ENCODE data around the gene WASF3. TPM values are rescaled to one million over a fixed set of nuclear protein-coding genes. Genes with fewer than 3 reads are reported as not detected.

The WASF3 gene
- total and polyA plus RNA-seq, 10 of the 15 experiments (the other 5 are each of a cell fraction or from before 2014, with no cell fraction given), result under 0.01 to 0.10 (median 0.01) TPM; not detected in 7

DNA sequence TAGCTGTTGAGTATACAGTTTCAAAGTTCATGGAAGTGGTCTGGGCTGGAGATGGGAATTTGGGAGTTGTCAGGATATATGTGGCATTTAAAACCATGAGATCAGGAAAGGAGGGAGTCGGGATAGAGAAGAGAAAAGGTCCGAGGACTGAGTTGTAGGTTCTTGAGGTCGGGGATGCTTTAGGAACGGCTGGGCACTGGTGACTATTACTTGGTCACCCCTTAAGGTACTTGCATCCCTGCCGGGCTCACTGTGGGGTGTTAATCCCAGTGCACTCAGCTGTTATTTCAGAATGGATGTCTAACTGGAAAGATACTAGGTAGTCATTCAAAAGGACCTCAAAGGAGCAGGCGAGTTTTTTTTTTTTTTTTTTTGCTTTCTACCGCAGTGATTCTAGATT lies 34.2 kb downstream of the WASF3 start:
- Histone ChIP-seq H2AFZ (ENCODE audit: control insufficient read depth, low read depth, low read length) (no peak overlapping the region), H3K79me2 (ENCODE audit: control insufficient read depth, insufficient read depth, low read length) (no peaks in the 10 kb centered on the region), H3K9me3 (replicated peaks; ENCODE audit: control insufficient read depth, insufficient read depth, low read length) (no peaks in the 10 kb centered on the region), H3K36me3 (ENCODE audit: control insufficient read depth in 2 of 2, insufficient read depth in 2 of 2, low read length in 1 of 2) (no peaks in the 10 kb centered on the region), H3K27me3 (replicated peaks in 1 of 2; ENCODE audit: control insufficient read depth in 2 of 2, insufficient read depth in 2 of 2, low read length in 1 of 2) (peaks cover 0 to 3% of the 10 kb centered on the region in 2 experiments; a peak in 1 of 4 replicates), H3K4me3 (no peak overlapping the region), H3K4me1 (ENCODE audit: control insufficient read depth, insufficient read depth, low read length) (no peaks in the 10 kb centered on the region), H4K20me1 (ENCODE audit: control insufficient read depth, insufficient read depth) (no peaks in the 10 kb centered on the region), H3K27ac (ENCODE audit: control insufficient read depth, insufficient read depth) (no peak overlapping the region), H3K4me2 (ENCODE audit: control insufficient read depth, insufficient read depth) (no peak overlapping the region), H3K9ac (ENCODE audit: control insufficient read depth, insufficient read depth, low read length) (no peak overlapping the region)
- intact Hi-C loops (cut with micrococcal nuclease; ENCODE audit: unreplicated experiment), result no loop called here
- ChIA-PET SMC1A (ENCODE audit: uncharacterized antibody, unreplicated experiment) (no interaction called here), RAD21 (ENCODE audit: unreplicated experiment) (no interaction called here), POLR2A (interaction anchor here (0.6 kb wide), 1 partner anchor 527 kb away, joined by 3 read pairs; no protein-coding TSS in a partner anchor), CTCF (no interaction called here)
- 12% methylated on average over 7 of the region's 7 CpGs for WGBS (ENCODE audit: insufficient coverage, insufficient replicate concordance, low lambda C conversion rate, missing lambda C conversion rate)
- ATAC-seq (no peak), DNase-seq (ENCODE audit: low read depth, low spot score) (no peak), FAIRE-seq (no peak)
- TF ChIP-seq, protein P1, sequence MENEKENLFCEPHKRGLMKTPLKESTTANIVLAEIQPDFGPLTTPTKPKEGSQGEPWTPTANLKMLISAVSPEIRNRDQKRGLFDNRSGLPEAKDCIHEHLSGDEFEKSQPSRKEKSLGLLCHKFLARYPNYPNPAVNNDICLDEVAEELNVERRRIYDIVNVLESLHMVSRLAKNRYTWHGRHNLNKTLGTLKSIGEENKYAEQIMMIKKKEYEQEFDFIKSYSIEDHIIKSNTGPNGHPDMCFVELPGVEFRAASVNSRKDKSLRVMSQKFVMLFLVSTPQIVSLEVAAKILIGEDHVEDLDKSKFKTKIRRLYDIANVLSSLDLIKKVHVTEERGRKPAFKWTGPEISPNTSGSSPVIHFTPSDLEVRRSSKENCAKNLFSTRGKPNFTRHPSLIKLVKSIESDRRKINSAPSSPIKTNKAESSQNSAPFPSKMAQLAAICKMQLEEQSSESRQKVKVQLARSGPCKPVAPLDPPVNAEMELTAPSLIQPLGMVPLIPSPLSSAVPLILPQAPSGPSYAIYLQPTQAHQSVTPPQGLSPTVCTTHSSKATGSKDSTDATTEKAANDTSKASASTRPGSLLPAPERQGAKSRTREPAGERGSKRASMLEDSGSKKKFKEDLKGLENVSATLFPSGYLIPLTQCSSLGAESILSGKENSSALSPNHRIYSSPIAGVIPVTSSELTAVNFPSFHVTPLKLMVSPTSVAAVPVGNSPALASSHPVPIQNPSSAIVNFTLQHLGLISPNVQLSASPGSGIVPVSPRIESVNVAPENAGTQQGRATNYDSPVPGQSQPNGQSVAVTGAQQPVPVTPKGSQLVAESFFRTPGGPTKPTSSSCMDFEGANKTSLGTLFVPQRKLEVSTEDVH (IDR thresholded peaks at IDR 0.05; ENCODE audit: low read depth, partially characterized antibody), result no peak
- in situ Hi-C loops (cut with MboI), result no loop called here
- no TSS peak for BruUV-seq (replicated peaks)

DNA sequence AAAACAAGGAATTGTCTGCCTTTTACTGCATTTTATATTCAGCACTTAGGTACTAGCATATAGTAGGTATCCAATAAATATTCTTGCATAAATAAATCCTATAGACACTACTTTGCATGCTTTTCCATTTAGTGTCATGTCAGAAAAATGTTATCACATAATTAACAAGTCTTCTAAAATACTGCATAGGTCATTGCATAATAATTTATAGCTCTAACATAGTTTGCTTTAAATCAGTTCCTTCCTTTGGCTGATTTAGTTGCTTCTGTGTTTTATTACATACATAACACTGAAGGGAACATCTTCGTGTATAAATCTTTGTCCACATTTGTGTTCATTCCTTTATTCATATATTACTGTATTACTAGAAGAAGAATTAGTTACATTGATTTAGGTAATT lies 36.2 kb downstream of the WASF3 start:
- in situ Hi-C loops (cut with MboI), result no loop called here
- BruUV-seq (replicated peaks), result no TSS peak
- ChIA-PET CTCF (no interaction called here), RAD21 (ENCODE audit: unreplicated experiment) (no interaction called here), POLR2A (no interaction called here), SMC1A (ENCODE audit: uncharacterized antibody, unreplicated experiment) (no interaction called here)
- H3K4me3 ChIP-seq, result no peak overlapping the region
- peaks cover 0 to 3% of the 10 kb centered on the region in 2 experiments; a peak in 1 of 4 replicates for H3K27me3 ChIP-seq (replicated peaks in 1 of 2; ENCODE audit: control insufficient read depth in 2 of 2, insufficient read depth in 2 of 2, low read length in 1 of 2)
- no peak for ATAC-seq
- H3K27ac ChIP-seq (ENCODE audit: control insufficient read depth, insufficient read depth), result no peak overlapping the region
- FAIRE-seq, result no peak
- 0% methylated on average over 1 of the region's 1 CpG for WGBS (ENCODE audit: insufficient coverage, insufficient replicate concordance, low lambda C conversion rate, missing lambda C conversion rate)
- no peak overlapping the region for H2AFZ ChIP-seq (ENCODE audit: control insufficient read depth, low read depth, low read length)
- no peaks in the 10 kb centered on the region for H3K79me2 ChIP-seq (ENCODE audit: control insufficient read depth, insufficient read depth, low read length)
- H3K4me1 ChIP-seq (ENCODE audit: control insufficient read depth, insufficient read depth, low read length), result no peaks in the 10 kb centered on the region
- no peak overlapping the region for H3K9ac ChIP-seq (ENCODE audit: control insufficient read depth, insufficient read depth, low read length)
- no peaks in the 10 kb centered on the region for H3K9me3 ChIP-seq (replicated peaks; ENCODE audit: control insufficient read depth, insufficient read depth, low read length)
- intact Hi-C loops (cut with micrococcal nuclease; ENCODE audit: unreplicated experiment), result no loop called here
- no peak for DNase-seq (ENCODE audit: low read depth, low spot score)
- H4K20me1 ChIP-seq (ENCODE audit: control insufficient read depth, insufficient read depth), result no peaks in the 10 kb centered on the region
- H3K36me3 ChIP-seq (ENCODE audit: control insufficient read depth in 2 of 2, insufficient read depth in 2 of 2, low read length in 1 of 2), result no peaks in the 10 kb centered on the region
- H3K4me2 ChIP-seq (ENCODE audit: control insufficient read depth, insufficient read depth), result no peak overlapping the region
- TF ChIP-seq, protein P1 (IDR thresholded peaks at IDR 0.05; ENCODE audit: low read depth, partially characterized antibody), result no peak
- TF ChIP-seq TCF12 (IDR thresholded peaks at IDR 0.05; ENCODE audit: low read depth, low read length) (no peak), ZNF274 (IDR thresholded peaks at IDR 0.05; ENCODE audit: insufficient read depth, insufficient read length) (no peak), STAT3 (IDR thresholded peaks at IDR 0.05; ENCODE audit: low read depth, low read length) (no peak), SPI1 (IDR thresholded peaks at IDR 0.05; ENCODE audit: borderline replicate concordance, insufficient read depth, low read depth, low read length) (no peak), NFYB (IDR thresholded peaks at IDR 0.05; ENCODE audit: insufficient read depth, low read depth, low read length) (no peak), SMC3 (IDR thresholded peaks at IDR 0.05; ENCODE audit: borderline replicate concordance, low read length) (no peak), RFX5 (IDR thresholded peaks at IDR 0.05; ENCODE audit: low read depth, low read length) (no peak), LARP7 (IDR thresholded peaks at IDR 0.05) (no peak), MXI1 (IDR thresholded peaks at IDR 0.05; ENCODE audit: low read depth, low read length) (no peak), NFIC (IDR thresholded peaks at IDR 0.05; ENCODE audit: low read depth, low read length) (no peak), WRNIP1 (IDR thresholded peaks at IDR 0.05; ENCODE audit: borderline replicate concordance, low read depth, low read length) (no peak)
